H1 (cell line): Measurements from ENCODE around the gene GOLGA2. TPM values are rescaled to one million over a fixed set of nuclear protein-coding genes. Genes with fewer than 3 reads are reported as not detected.

Experiments used
- CTCF ChIA-PET: fragments of 300-600 bp; sonication (Branson Sonifier 250); formaldehyde crosslinking; loops from one replicate; lab custom pipeline; 2021; ENCODE audit not compliant: partially characterized antibody; lab: Charles Lee
- POLR2A ChIA-PET: fragments of 300-600 bp; sonication (Branson Sonifier 250); formaldehyde crosslinking; loops from one replicate; lab custom pipeline; 2021; ENCODE audit warnings: inconsistent platforms; ENCODE audit not compliant: partially characterized antibody; lab: Charles Lee
- DNase-seq, 2 experiments: peaks; one replicate each; pipeline versions ENCODE4 v3.0.0 to v3.0.0-alpha.2; 2010 to 2022; ENCODE audit warnings: low spot score in 2 of 2, low read depth in 1 of 2, mixed read lengths in 1 of 2
- FAIRE-seq: peaks from 2 replicates; lab custom pipeline; 2011; peaks lifted over from hg19 to GRCh38; lab: Jason Lieb, UNC
- H2AFZ ChIP-seq: 2 replicates; pipeline ENCODE4 v1.8.1; 2012; ENCODE audit warnings: low read length, inconsistent platforms
- H2AK5ac ChIP-seq: 2 replicates; pipeline ENCODE4 v1.6.1; 2013; ENCODE audit warnings: low read depth, low read length
- H2BK120ac ChIP-seq: replicated peaks from 2 replicates; pipeline ENCODE3; 2013; ENCODE audit warnings: low read depth, low read length, inconsistent platforms
- H2BK12ac ChIP-seq: 2 replicates; pipeline ENCODE4 v1.6.1; 2013; ENCODE audit warnings: low read depth, low read length
- H2BK15ac ChIP-seq: 2 replicates; pipeline ENCODE4 v1.6.1; 2013; ENCODE audit warnings: low read length
- H2BK20ac ChIP-seq: 2 replicates; pipeline ENCODE4 v1.6.1; 2013; ENCODE audit warnings: low read length
- H2BK5ac ChIP-seq: 2 replicates; pipeline ENCODE4 v1.6.1; 2013; ENCODE audit warnings: low read depth, low read length
- H3K14ac ChIP-seq: 2 replicates; pipeline ENCODE4 v1.6.1; 2013; ENCODE audit warnings: inconsistent platforms; ENCODE audit not compliant: insufficient read length
- H3K18ac ChIP-seq: 2 replicates; pipeline ENCODE4 v1.6.1; 2013; ENCODE audit warnings: low read length; ENCODE audit errors: extremely low read depth
- H3K23ac ChIP-seq: 2 replicates; pipeline ENCODE4 v1.6.1; 2013; ENCODE audit warnings: inconsistent platforms; ENCODE audit not compliant: insufficient read length
- H3K23me2 ChIP-seq: 2 replicates; pipeline ENCODE4 v1.6.1; 2013; ENCODE audit warnings: low read depth, low read length
- H3K27ac ChIP-seq: 2 replicates; pipeline ENCODE4 v1.6.1; 2011; ENCODE audit warnings: low read depth, low read length, inconsistent platforms
- H3K27me3 ChIP-seq, 4 experiments: replicated peaks in 1 of 4; 1 replicate in 1 of 4; 2 replicates in 3 of 4; pipeline versions ENCODE4 v1.6.1 to v1.8.1; 2011 to 2013; ENCODE audit warnings: low read length in 3 of 4, mild to moderate bottlenecking in 3 of 4, inconsistent platforms in 2 of 4, mixed read lengths in 2 of 4, moderate library complexity in 1 of 4; ENCODE audit not compliant: control insufficient read depth in 3 of 4, insufficient read depth in 3 of 4; ENCODE audit errors: extremely low read depth in 1 of 4
- H3K36me3 ChIP-seq, 4 experiments: 2 replicates each; pipeline versions ENCODE4 v1.6.1 to v1.8.1; 2011 to 2013; ENCODE audit warnings: mild to moderate bottlenecking in 4 of 4, low read length in 3 of 4, moderate library complexity in 2 of 4, control low read depth in 1 of 4, inconsistent platforms in 1 of 4; ENCODE audit not compliant: insufficient read depth in 4 of 4, control insufficient read depth in 2 of 4
- H3K4ac ChIP-seq: replicated peaks from 2 replicates; pipeline ENCODE3; 2013; ENCODE audit warnings: low read length, low read depth, mixed read lengths, inconsistent platforms; ENCODE audit not compliant: insufficient read length
- H3K4me1 ChIP-seq, 4 experiments: replicated peaks in 1 of 4; 1 replicate in 1 of 4; 2 replicates in 3 of 4; pipeline versions ENCODE4 v1.6.1 to v1.8.1; 2011 to 2013; ENCODE audit warnings: low read length in 3 of 4, inconsistent platforms in 2 of 4, mixed read lengths in 1 of 4; ENCODE audit not compliant: insufficient read depth in 4 of 4, control insufficient read depth in 3 of 4
- H3K4me2 ChIP-seq, 2 experiments: 2 replicates each; pipeline versions ENCODE4 v1.6.1 to v1.8.1; 2011 to 2013; ENCODE audit warnings: low read depth in 2 of 2, low read length in 2 of 2, control low read depth in 1 of 2, inconsistent platforms in 1 of 2, mild to moderate bottlenecking in 1 of 2; ENCODE audit not compliant: insufficient read depth in 1 of 2
- H3K4me3 ChIP-seq, 4 experiments: fragments of 200-600, 300-600 bp in 1 of 4; sonication (generic), shearing (Covaris generic), sonication (Bioruptor Twin) in 1 of 4; 2 replicates each; pipeline versions ENCODE4 v1.5.1 to v1.8.1; 2011 to 2016; ENCODE audit warnings: low read length in 4 of 4, low read depth in 3 of 4, control low read depth in 2 of 4, inconsistent platforms in 2 of 4, mild to moderate bottlenecking in 2 of 4, mixed read lengths in 1 of 4, moderate library complexity in 1 of 4; ENCODE audit not compliant: insufficient read depth in 2 of 4; ENCODE audit errors: extremely low read depth in 1 of 4
- H3K56ac ChIP-seq: replicated peaks from 2 replicates; pipeline ENCODE3; 2013; ENCODE audit warnings: low read depth, mild to moderate bottlenecking, mixed read lengths, low read length, inconsistent platforms; ENCODE audit not compliant: insufficient read length
- H3K79me1 ChIP-seq: 2 replicates; pipeline ENCODE4 v1.6.1; 2013; ENCODE audit warnings: low read depth, low read length, control low read depth
- H3K79me2 ChIP-seq, 2 experiments: 2 replicates each; pipeline versions ENCODE4 v1.6.1 to v1.8.1; 2012 to 2013; ENCODE audit warnings: low read length in 2 of 2, mild to moderate bottlenecking in 2 of 2, inconsistent platforms in 1 of 2; ENCODE audit not compliant: insufficient read depth in 2 of 2, control insufficient read depth in 1 of 2
- H3K9ac ChIP-seq, 4 experiments: replicated peaks in 1 of 4; 1 replicate in 1 of 4; 2 replicates in 3 of 4; pipeline versions ENCODE4 v1.6.1 to v1.8.1; 2011 to 2013; ENCODE audit warnings: low read depth in 3 of 4, low read length in 3 of 4, control low read depth in 2 of 4, mild to moderate bottlenecking in 2 of 4, moderate library complexity in 2 of 4, inconsistent platforms in 1 of 4; ENCODE audit errors: extremely low read depth in 1 of 4
- H3K9me3 ChIP-seq, 2 experiments: 2 replicates each; pipeline versions ENCODE4 v1.6.1 to v1.8.1; 2012 to 2013; ENCODE audit warnings: mild to moderate bottlenecking in 2 of 2, moderate library complexity in 2 of 2, control low read depth in 1 of 2, inconsistent platforms in 1 of 2, low read depth in 1 of 2, low read length in 1 of 2, mixed read lengths in 1 of 2; ENCODE audit not compliant: insufficient read depth in 2 of 2
- H4K20me1 ChIP-seq, 2 experiments: replicated peaks in 1 of 2; 2 replicates each; pipeline versions ENCODE3 to v1.8.1; 2011 to 2013; ENCODE audit warnings: inconsistent platforms in 2 of 2, low read length in 2 of 2, mild to moderate bottlenecking in 1 of 2; ENCODE audit not compliant: insufficient read depth in 2 of 2, control insufficient read depth in 1 of 2
- H4K5ac ChIP-seq: 2 replicates; pipeline ENCODE4 v1.6.1; 2013; ENCODE audit warnings: low read length, low read depth, mixed read lengths, inconsistent platforms; ENCODE audit not compliant: insufficient read length
- H4K8ac ChIP-seq: 2 replicates; pipeline ENCODE4 v1.8.0; 2013; ENCODE audit warnings: mild to moderate bottlenecking, moderate library complexity, low read length, inconsistent platforms; ENCODE audit not compliant: insufficient read depth; ENCODE audit errors: extremely low read depth
- H4K91ac ChIP-seq: replicated peaks from 2 replicates; pipeline ENCODE3; 2013; ENCODE audit warnings: low read length, mixed read lengths, inconsistent platforms; ENCODE audit not compliant: insufficient read length
- EP300 ChIP-seq, 2 experiments: IDR thresholded peaks; 1 replicate in 1 of 2; 2 replicates in 1 of 2; pipeline ENCODE4 v1.6.1; 2011 to 2012; ENCODE audit warnings: low read depth in 2 of 2, low read length in 2 of 2, mild to moderate bottlenecking in 2 of 2, borderline replicate concordance in 1 of 2, inconsistent platforms in 1 of 2, moderate library complexity in 1 of 2
- KDM1A ChIP-seq: fragments of 200-600, 300-600 bp; sonication (generic); IDR thresholded peaks from 2 replicates; pipeline ENCODE4 v1.7.1; 2016; ENCODE audit warnings: mild to moderate bottlenecking, low read length, borderline replicate concordance
- NANOG ChIP-seq: IDR thresholded peaks from 2 replicates; pipeline ENCODE4 v1.6.1; 2011; ENCODE audit warnings: low read length, low read depth, mild to moderate bottlenecking, inconsistent platforms; ENCODE audit not compliant: insufficient read depth, poor library complexity, severe bottlenecking
- WGBS, 2 experiments: shearing (Covaris generic) in 1 of 2; methylation state at CpG; one replicate each; pipeline versions ENCODE4 v1.1.6 to v1.1.7; 2013 to 2015; ENCODE audit warnings: low lambda C conversion rate in 2 of 2, mixed read lengths in 2 of 2, inconsistent platforms in 1 of 2, low coverage in 1 of 2, missing lambda C conversion rate in 1 of 2; ENCODE audit not compliant: insufficient replicate concordance in 2 of 2, insufficient coverage in 1 of 2, insufficient read length in 1 of 2; ENCODE audit errors: extremely low coverage in 1 of 2, missing lambda C conversion rate in 1 of 2; 5-methylcytosine and 5-hydroxymethylcytosine counted together
- polyA plus RNA-seq, 7 experiments: library from polyadenylated mRNA; depleted of rRNA in 3 of 7; stranded (reverse) in 5 of 7; unstranded in 2 of 7; fragments of >200 nt in 5 of 7; fragments of 200-250 nt in 2 of 7; gene quantifications; 1 replicate in 5 of 7; 2 replicates in 1 of 7; 4 replicates in 1 of 7; pipeline versions ENCODE4 v1.2.1 to v1.2.3, GENCODE V29; 2011 to 2013; ENCODE audit warnings: missing spikeins in 2 of 7, mixed read lengths in 2 of 7
- total RNA-seq: library from RNA; stranded (reverse); fragmentation: NEBNext Ultra II Directional; extraction: Animal tissue kit (Norgen Biotek cat#: 25700); gene quantifications from 2 replicates; pipeline ENCODE4 v1.2.1, GENCODE V29; 2021

The GOLGA2 gene
- total and polyA plus RNA-seq, 2 of the 8 experiments (the other 6 are each of a cell fraction or from before 2014, with no cell fraction given) = 13.1 to 43.6 TPM

GRCh38 chr9:128297221-128297773 lies 21.5 kb upstream of the GOLGA2 start:
- FAIRE-seq (no peak), DNase-seq (no peak)
- POLR2A ChIA-PET = interaction anchor here (1.0 to 2.7 kb wide), 5 partner anchors 8 to 67 kb away, joined by 3 to 9 read pairs (median 6); no protein-coding TSS in a partner anchor
- no peaks in the 10 kb centered on the region for H3K9me3 ChIP-seq
- no peak overlapping the region for H3K18ac ChIP-seq
- H4K5ac ChIP-seq = no peak overlapping the region
- H2AK5ac ChIP-seq = no peak overlapping the region
- no peak overlapping the region for H4K8ac ChIP-seq
- no peak overlapping the region for H3K27ac ChIP-seq
- H3K23ac ChIP-seq = no peak overlapping the region
- no peak overlapping the region for H2BK12ac ChIP-seq
- H2BK120ac ChIP-seq = no peak overlapping the region
- H2BK5ac ChIP-seq = no peak overlapping the region
- WGBS, 2 experiments = 80% methylated on average over 2 of the region's 2 CpGs; no CpG with 5 or more reads in 1 of the 2 experiments
- peaks cover 1 to 3% of the 10 kb centered on the region in 2 experiments for H4K20me1 ChIP-seq
- no peak for TF ChIP-seq EP300 (IDR thresholded peaks at IDR 0.05; ENCODE audit: borderline replicate concordance in 1 of 2, low read depth in 2 of 2, low read length in 2 of 2)
- 0 out of 2 replicates have a peak, but pooled peaks have one; percentile 18 for TF ChIP-seq KDM1A
- no peak for TF ChIP-seq NANOG
- TF ChIP-seq, all 59 proteins: peak for 1
- Histone ChIP-seq H3K79me1 (no peaks in the 10 kb centered on the region), H2BK20ac (no peak overlapping the region), H2AFZ (no peak overlapping the region), H3K36me3 (no peaks in the 10 kb centered on the region), H2BK15ac (no peak overlapping the region), H3K4me2 (no peak overlapping the region), H4K91ac (no peak overlapping the region), H3K14ac (no peak overlapping the region), H3K23me2 (no peaks in the 10 kb centered on the region), H3K27me3 (no peaks in the 10 kb centered on the region), H3K4ac (no peak overlapping the region), H3K56ac (no peak overlapping the region), H3K9ac (no peak overlapping the region), H3K4me3 (no peak overlapping the region), H3K4me1 (no peaks in the 10 kb centered on the region), H3K79me2 (no peaks in the 10 kb centered on the region)
- CTCF ChIA-PET = interaction anchor here (0.8 to 8.1 kb wide), 13 partner anchors 7 to 141 kb away, joined by 3 to 88 read pairs (median 17); no protein-coding TSS in a partner anchor
